Activated CD8-positive, alpha-beta T cell treated with anti-CD3 and anti-CD28 coated beads, Interleukin-2, amount 10 ng/mL, durations not matched to agents 7 days and 5 days (primary cell): Measurements from ENCODE around the gene SH2D3C. TPM values are rescaled to one million over a fixed set of nuclear protein-coding genes. Genes with fewer than 3 reads are reported as not detected.
A peak's percentile ranks its signal among the peaks of the same experiment; 100 is the strongest.
"Not testable (repeated sequence)": the region's sequence is repeated elsewhere in the genome, so short reads cannot be mapped to it uniquely, and the experiment has no call there.

Experiments used
- ATAC-seq: fragments of 150-1000 bp; cut with Tn5 transposase; one replicate; pipeline ENCODE4 v1.10.0; 2021; ENCODE audit warnings: moderate library complexity
- CTCF ChIA-PET: fragments of 350-600 bp; sonication (Branson Sonifier 250); formaldehyde crosslinking; loops from one replicate; lab custom pipeline; 2021; ENCODE audit warnings: antibody characterized with exemption; lab: Charles Lee
- POLR2A ChIA-PET: fragments of 350-600 bp; sonication (Branson Sonifier 250); formaldehyde crosslinking; loops from one replicate; lab custom pipeline; 2021; ENCODE audit warnings: antibody characterized with exemption; lab: Charles Lee
- DNase-seq: peaks from one replicate; pipeline ENCODE4 v3.0.0-alpha.2; 2020
- H3K27ac Mint-ChIP-seq: one replicate; pipeline ENCODE4 v1.8.0; 2021; ENCODE audit warnings: mild to moderate bottlenecking, mixed read lengths
- H3K27me3 Mint-ChIP-seq: one replicate; pipeline ENCODE4 v1.8.0; 2021; ENCODE audit warnings: low read depth, mixed read lengths
- H3K36me3 Mint-ChIP-seq: one replicate; pipeline ENCODE4 v1.8.0; 2021; ENCODE audit warnings: low read depth, mixed read lengths
- H3K4me1 Mint-ChIP-seq: one replicate; pipeline ENCODE4 v1.8.0; 2021; ENCODE audit warnings: low read depth, mixed read lengths
- H3K4me3 Mint-ChIP-seq: one replicate; pipeline ENCODE4 v1.8.0; 2021; ENCODE audit warnings: mild to moderate bottlenecking, mixed read lengths
- H3K9me3 Mint-ChIP-seq: one replicate; pipeline ENCODE4 v1.8.0; 2022; ENCODE audit warnings: mixed read lengths; ENCODE audit not compliant: insufficient read depth
- total RNA-seq, 2 experiments: library from RNA; stranded (reverse); gene quantifications; one replicate each; pipeline ENCODE4 v1.2.3, GENCODE V29; 2021

The SH2D3C gene
- total RNA-seq, 2 experiments from 2014 or later, result 75.6 to 77.5 TPM

DNA sequence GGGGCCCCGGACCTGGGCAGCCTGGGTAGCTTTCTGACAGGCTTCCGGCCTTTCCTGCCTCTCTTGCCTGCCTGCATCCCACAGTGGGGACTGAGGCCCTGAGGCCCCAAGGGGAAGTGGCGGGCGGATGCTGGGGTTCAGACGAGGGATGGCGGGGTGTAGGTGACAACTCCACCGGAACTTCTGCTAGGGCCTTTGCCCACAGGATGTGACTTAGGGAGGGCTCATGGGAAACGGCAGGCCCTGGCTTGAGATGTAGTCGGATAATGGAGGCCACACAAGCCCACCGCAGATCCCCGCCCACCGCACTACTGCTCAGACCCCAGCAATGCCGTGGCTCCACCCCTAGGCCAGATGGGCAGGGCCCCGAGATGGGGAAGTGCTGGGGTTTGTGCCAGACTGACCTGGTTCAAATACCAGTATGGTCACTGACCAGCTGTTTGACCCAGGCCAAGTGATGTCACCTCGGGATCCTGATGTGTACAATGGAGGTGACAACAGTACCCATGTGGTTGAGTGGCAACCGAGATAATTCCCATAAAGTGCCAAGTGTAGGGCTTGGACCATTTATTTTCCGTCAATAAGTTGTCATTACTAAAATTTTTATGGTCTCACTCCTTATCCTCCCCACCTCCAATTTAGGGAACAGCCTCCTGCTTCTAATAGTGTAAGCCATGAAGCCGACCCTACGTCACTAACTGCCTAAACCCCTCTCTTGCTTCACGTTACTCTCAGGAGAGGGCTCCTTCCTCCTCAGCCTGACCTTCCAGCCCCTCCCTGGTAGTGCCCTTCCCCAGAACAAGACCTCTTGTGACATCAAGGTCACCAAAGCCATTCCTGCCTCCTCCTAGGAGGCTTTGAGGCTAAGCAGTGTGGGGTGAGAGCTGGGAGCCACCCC is 4.9 kb upstream of the SH2D3C start:
- POLR2A ChIA-PET, result interaction anchor here (0.8 to 2.8 kb wide), 7 partner anchors 13 to 122 kb away, joined by 3 to 27 read pairs (median 5); partner anchors contain the start of gene TOR2A
- ATAC-seq (peak; percentile 44), DNase-seq (peak; percentile 93)
- Mint-ChIP-seq H3K27me3 (no peaks in the 10 kb centered on the region), H3K4me3 (peak overlapping the region; percentile 77), H3K27ac (peak overlapping the region; percentile 95), H3K4me1 (peaks cover 76% of the 10 kb centered on the region), H3K36me3 (peaks cover 31% of the 10 kb centered on the region), H3K9me3 (no peaks in the 10 kb centered on the region)
- CTCF ChIA-PET, result interaction anchor here (0.8 to 6.4 kb wide), 13 partner anchors 7 to 141 kb away, joined by 3 to 102 read pairs (median 7); partner anchors contain the start of genes PTRH1, TOR2A and TTC16

DNA sequence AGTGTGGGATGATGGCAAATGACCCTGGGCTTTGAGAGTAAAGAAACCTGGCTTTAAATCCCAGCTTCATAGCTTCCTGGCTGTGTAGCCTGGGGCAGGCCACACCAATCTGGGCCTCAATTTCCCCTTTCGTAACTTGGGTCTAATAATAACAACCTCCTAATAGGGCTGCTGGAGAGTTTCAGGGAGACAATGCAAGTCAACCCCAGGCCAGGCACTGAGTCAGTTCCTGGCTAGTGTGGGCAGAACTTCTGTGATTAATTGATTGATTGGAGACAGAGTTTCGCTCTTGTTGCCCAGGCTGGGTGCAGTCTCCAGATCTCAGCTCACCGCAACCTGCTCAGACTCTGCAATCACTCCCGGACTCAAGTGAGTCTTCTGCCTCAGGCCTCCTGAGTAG is 3.3 kb upstream of the SH2D3C start:
- DNase-seq (no peak), ATAC-seq (no peak)
- Mint-ChIP-seq H3K27me3 (no peaks in the 10 kb centered on the region), H3K4me3 (peak overlapping the region; percentile 46), H3K27ac (peak overlapping the region; percentile 84), H3K9me3 (no peaks in the 10 kb centered on the region), H3K4me1 (peaks cover 65% of the 10 kb centered on the region), H3K36me3 (peaks cover 27% of the 10 kb centered on the region)
- POLR2A ChIA-PET, result interaction anchor here (1.6 kb wide), 1 partner anchor 14 kb away, joined by 5 read pairs; no protein-coding TSS in a partner anchor
- CTCF ChIA-PET, result interaction anchor here (1.6 to 6.4 kb wide), 4 partner anchors 14 to 139 kb away, joined by 8 to 102 read pairs (median 34); partner anchors contain the start of gene TOR2A

DNA sequence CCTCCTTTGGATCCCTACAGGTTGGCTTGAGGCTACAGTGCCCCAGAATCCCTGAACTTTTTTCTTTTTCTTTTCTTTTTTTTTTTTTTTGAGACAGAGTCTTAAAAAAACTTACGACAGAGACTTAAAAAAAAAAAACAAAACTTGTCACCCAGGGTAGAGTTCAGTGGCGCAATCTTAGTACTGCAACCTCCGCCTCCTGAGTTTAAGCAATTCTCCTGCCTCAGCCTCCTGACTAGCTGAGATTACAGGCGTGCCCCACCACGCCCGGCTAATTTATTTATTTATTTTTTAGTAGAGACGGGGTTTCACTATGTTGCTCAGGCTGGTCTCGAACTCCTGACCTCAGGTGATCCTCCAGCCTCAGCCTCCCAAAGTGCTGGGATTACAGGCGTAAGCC is 2.4 kb upstream of the SH2D3C start:
- DNase-seq, H3K27me3 Mint-ChIP-seq, H3K9me3 Mint-ChIP-seq, H3K4me3 Mint-ChIP-seq, ATAC-seq: not testable (repeated sequence)
- ChIA-PET POLR2A (interaction anchor here (0.6 to 1.5 kb wide), 3 partner anchors 10 to 122 kb away, joined by 3 to 4 read pairs (median 3); no protein-coding TSS in a partner anchor), CTCF (interaction anchor here (2.5 to 3.5 kb wide), 2 partner anchors 10 to 46 kb away, joined by 14 to 26 read pairs; partner anchors contain the start of gene TOR2A)
- Mint-ChIP-seq H3K27ac (peak overlapping the region; percentile 49), H3K4me1 (peaks cover 66% of the 10 kb centered on the region), H3K36me3 (peaks cover 28% of the 10 kb centered on the region)

DNA sequence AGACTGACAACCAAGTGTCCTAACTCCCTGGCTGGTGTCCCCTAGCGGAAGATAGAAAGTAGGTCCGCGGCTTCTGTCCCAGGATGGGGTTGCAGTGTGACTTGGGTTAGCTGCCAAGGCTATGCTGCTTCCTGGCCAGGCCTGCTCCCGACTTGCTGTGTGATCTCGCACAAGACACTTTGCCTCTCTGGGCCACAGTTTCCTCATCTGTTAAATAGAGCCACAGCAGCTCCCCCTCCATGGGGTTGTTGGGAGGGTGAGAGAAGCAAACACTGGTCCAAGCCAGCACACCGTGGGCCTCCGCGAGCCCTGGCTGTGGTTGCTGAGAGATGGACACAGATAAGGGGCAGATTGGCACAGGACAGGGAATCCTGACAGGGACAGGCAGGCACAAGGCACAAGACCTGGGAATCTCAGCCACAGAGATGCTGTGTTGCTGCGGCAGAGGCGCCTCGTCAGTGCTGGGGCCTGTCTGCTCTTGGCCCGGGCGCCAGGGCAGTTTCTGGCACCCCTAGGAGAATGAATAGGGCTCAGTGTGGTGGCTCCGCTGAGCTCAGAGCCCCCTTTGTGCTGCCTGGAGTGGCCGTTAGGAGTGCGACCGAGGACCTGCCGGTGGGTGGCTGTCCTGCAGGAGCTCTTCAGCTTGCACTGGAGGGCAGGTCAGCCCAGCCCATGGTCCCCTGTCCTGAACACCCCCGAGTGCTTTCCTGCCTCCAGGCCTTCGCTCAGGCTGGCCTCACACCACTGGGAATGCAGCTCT is 1.8 kb upstream of the SH2D3C start:
- Mint-ChIP-seq H3K4me3 (peak overlapping the region; percentile 49), H3K4me1 (peaks cover 67% of the 10 kb centered on the region), H3K27me3 (no peaks in the 10 kb centered on the region), H3K9me3 (no peaks in the 10 kb centered on the region), H3K36me3 (peaks cover 28% of the 10 kb centered on the region), H3K27ac (peak overlapping the region; percentile 98)
- ATAC-seq (no peak), DNase-seq (no peak)
- ChIA-PET CTCF (interaction anchor here (1.3 to 3.5 kb wide), 3 partner anchors 9 to 141 kb away, joined by 3 to 26 read pairs (median 14); partner anchors contain the start of gene TOR2A), POLR2A (interaction anchor here (0.6 to 1.7 kb wide), 4 partner anchors 10 to 123 kb away, joined by 3 to 6 read pairs (median 4); no protein-coding TSS in a partner anchor)

DNA sequence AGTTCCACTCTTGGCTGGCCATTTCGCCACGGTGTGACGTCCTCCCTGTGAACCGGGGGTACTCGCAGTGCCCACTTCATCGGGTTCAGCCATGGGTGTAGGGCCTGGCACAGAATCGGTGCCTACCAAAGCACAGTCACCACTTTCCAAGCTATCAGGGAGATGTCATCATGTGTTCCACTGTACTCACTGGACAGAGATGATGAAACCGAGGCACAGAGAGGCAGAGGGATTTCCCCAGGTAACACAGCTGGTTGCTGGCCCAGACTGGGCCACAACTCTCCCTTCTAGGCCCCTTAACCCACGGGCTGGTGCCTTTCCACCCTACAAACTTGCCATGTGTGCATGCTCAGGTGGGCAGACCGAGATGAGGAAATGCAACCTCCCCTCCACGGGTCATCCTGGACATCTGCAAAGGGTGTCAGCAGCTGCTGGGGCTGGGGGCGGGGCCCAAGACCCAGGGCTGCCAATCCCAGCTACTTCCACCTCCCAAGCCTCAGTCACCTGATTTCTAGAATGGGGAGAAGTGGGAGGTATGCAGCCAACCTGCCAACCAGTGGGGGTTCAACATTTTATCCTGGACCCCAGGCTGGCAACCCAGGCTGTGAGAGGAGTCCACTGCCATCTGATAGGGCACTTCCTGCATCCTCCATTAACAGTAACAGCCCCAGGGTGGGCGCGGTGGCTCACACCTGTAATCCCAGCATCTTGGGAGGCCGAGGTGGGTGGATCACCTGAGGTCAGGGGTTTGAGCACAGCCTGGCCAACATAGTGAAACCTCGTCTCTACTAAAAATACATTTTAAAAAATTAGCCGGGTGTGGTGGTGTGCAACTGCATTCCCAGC is 893 bp upstream of the SH2D3C start:
- DNase-seq, result peak; percentile 66
- H3K4me3 Mint-ChIP-seq, result peak overlapping the region; percentile 98
- peaks cover 69% of the 10 kb centered on the region for H3K4me1 Mint-ChIP-seq
- no peaks in the 10 kb centered on the region for H3K9me3 Mint-ChIP-seq
- peaks cover 36% of the 10 kb centered on the region for H3K36me3 Mint-ChIP-seq
- H3K27me3 Mint-ChIP-seq, result no peaks in the 10 kb centered on the region
- ChIA-PET CTCF (interaction anchor here (0.9 to 3.5 kb wide), 8 partner anchors 8 to 200 kb away, joined by 3 to 26 read pairs (median 3); partner anchors contain the start of gene TOR2A), POLR2A (interaction anchor here (0.8 to 1.7 kb wide), 7 partner anchors 8 to 137 kb away, joined by 3 to 6 read pairs (median 4); no protein-coding TSS in a partner anchor)
- peak overlapping the region; percentile 98 for H3K27ac Mint-ChIP-seq
- ATAC-seq, result peak; percentile 41

DNA sequence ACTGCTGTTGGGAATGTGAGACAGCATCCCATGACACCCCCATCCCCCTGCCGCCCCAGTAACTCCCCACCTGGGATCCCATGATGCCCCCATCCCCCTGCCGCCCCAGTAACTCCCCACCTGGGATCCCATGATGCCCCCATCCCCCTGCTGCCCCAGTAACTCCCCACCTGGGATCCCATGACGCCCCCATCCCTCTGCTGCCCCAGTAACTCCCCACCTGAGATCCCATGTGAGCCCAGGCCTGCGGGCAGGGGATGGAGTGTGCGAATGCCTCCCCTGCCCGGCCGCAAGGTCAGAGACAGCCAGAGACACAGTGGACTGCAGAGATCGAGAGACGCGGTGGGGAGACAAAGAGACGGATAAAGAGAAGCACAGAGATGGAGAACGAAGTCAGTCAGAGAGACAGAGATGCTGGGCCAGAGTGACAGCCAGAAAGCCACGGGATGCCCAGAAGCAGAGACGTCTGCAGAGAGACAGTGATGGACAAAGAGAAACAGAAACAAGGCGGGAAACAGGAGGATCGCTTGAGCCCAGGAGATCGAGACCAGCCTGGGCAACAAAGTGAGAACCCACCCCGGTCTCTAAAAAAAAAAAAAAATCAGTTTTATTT is 992 bp downstream of the SH2D3C start:
- POLR2A ChIA-PET, result no interaction called here
- Mint-ChIP-seq H3K27me3 (no peaks in the 10 kb centered on the region), H3K27ac (peak overlapping the region; percentile 96), H3K4me1 (peaks cover 65% of the 10 kb centered on the region), H3K4me3 (peak overlapping the region; percentile 98), H3K36me3 (peaks cover 51% of the 10 kb centered on the region), H3K9me3 (no peaks in the 10 kb centered on the region)
- ATAC-seq, result no peak
- CTCF ChIA-PET, result interaction anchor here (1.3 to 3.5 kb wide), 3 partner anchors 43 to 180 kb away, joined by 3 to 26 read pairs (median 10); partner anchors contain the start of gene TOR2A
- peak; percentile 48 for DNase-seq

DNA sequence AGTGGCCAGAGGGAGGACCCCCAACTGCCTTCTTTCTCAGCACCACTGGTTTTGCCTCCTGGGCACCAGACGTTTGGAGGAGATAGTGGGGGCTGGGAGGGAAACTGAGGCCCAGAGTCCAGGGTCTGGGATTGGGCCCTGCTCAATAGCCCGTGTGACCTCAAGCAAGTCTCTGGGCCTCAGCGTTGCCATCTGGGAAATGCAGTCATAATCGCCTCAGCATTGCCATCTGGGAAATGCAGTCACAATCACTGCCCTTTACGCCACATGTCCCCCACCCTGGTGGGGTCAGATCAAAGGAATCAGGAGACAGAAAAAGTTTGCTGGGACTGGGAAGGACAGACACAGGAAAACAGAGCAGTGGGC is 1.6 kb downstream of the SH2D3C start:
- Mint-ChIP-seq H3K27me3 (no peaks in the 10 kb centered on the region), H3K9me3 (no peaks in the 10 kb centered on the region), H3K27ac (peak overlapping the region; percentile 96), H3K36me3 (peaks cover 52% of the 10 kb centered on the region), H3K4me1 (peaks cover 67% of the 10 kb centered on the region), H3K4me3 (peak overlapping the region; percentile 98)
- ChIA-PET CTCF (interaction anchor here (0.6 to 1.6 kb wide), 7 partner anchors 8 to 139 kb away, joined by 3 to 20 read pairs (median 4); partner anchors contain the start of genes CDK9 and TOR2A), POLR2A (interaction anchor here (0.7 to 1.4 kb wide), 4 partner anchors 8 to 37 kb away, joined by 3 to 19 read pairs (median 6); partner anchors contain the start of gene CDK9)
- ATAC-seq (no peak), DNase-seq (peak; percentile 42)

DNA sequence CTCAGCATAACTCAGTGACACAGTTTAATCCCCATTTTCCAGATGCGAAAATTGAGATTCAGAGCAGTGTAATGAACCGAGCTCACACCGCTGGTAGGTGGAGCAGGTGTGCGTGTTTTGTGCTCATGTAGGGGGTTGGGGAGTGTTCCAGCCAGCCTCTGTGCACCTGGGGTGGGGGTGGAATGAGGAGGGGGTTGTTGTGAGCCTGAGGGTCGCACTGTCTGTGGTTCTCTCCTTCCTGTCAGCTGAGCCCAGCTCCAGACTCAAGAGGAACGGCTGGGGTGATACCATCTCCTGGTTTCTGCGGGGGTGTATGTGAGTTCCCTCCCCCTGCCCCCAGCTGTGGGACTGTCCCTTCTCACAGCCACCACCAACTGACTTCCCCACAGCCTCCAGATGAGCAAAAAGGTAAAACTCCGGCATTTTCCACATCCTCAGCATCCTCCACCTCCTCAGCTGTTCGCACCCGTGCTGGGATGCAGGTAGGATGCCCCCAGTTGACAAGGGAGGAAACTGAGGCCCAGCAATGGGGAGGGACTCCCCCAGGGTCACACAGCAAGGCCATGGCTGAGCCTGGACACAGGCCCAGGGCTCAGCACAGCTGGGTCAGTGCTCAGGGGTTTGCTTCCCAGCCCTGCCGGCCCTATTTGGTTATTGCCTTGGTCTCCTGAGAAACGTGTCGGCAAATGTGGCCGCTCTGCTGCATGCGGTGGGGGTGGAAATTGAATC is 2.1 kb downstream of the SH2D3C start:
- Mint-ChIP-seq H3K36me3 (peaks cover 53% of the 10 kb centered on the region), H3K27me3 (no peaks in the 10 kb centered on the region), H3K4me1 (peaks cover 67% of the 10 kb centered on the region), H3K27ac (peak overlapping the region; percentile 96), H3K4me3 (peak overlapping the region; percentile 98), H3K9me3 (no peaks in the 10 kb centered on the region)
- ChIA-PET POLR2A (interaction anchor here (0.7 to 1.4 kb wide), 6 partner anchors 9 to 37 kb away, joined by 3 to 19 read pairs (median 4); partner anchors contain the start of gene CDK9), CTCF (interaction anchor here (0.6 to 1.6 kb wide), 9 partner anchors 9 to 145 kb away, joined by 3 to 20 read pairs (median 3); partner anchors contain the start of genes CDK9 and TOR2A)
- DNase-seq (peak; percentile 88), ATAC-seq (peak; percentile 38)

DNA sequence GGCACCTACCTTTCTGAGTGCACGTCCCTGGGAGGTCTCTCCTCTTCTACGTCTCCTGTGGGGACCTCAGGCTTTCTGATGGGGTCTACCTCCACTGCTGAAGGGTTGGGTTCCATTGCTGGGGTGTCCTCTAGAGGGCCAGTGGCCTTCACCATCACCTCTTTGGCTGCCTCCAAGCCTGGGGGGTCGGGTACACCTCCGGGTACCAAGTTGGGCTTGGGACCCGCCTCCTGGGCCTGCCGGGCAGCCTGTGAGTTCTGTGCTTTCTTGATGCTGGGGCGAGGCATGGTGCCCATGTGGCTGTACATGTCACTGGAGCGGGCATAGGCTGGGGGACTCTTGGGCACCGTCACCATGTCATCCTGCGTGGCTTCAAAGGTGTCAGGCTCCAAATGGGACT is 4.5 kb downstream of the SH2D3C start:
- Mint-ChIP-seq H3K27me3 (no peaks in the 10 kb centered on the region), H3K36me3 (peaks cover 73% of the 10 kb centered on the region), H3K27ac (no peak overlapping the region), H3K9me3 (no peaks in the 10 kb centered on the region), H3K4me1 (peaks cover 69% of the 10 kb centered on the region), H3K4me3 (no peak overlapping the region)
- POLR2A ChIA-PET, result no interaction called here
- CTCF ChIA-PET, result interaction anchor here (1.0 kb wide), 2 partner anchors 96 kb away, joined by 5 read pairs; no protein-coding TSS in a partner anchor
- DNase-seq (no peak), ATAC-seq (no peak)
